ENCODE measurements around the gene KPNA1. TPM values are rescaled to one million over a fixed set of nuclear protein-coding genes. Genes with fewer than 3 reads are reported as not detected.

The KPNA1 gene
- polyA plus RNA-seq, 3 donors, result 18.0 to 41.2 (median 38.5) TPM

GRCh38 chr3:122475316-122475715 lies 39.4 kb downstream of the KPNA1 start:
- Mint-ChIP-seq H3K27ac (no peak overlapping the region), H3K27me3 (ENCODE audit: low read depth in 3 of 3) (no peaks in the 10 kb centered on the region), H3K4me1 (peaks cover 12% of the 10 kb centered on the region), H3K9me3 (peaks cover 0 to 2% (median 0%) of the 10 kb centered on the region in 7 donors), H3K4me3 (no peak overlapping the region), H3K36me3 (peaks cover 6 to 15% of the 10 kb centered on the region in 2 donors)
- Histone ChIP-seq H3K9ac (ENCODE audit: insufficient read depth, low read length, poor library complexity, severe bottlenecking) (no peak overlapping the region), H3K27me3 (ENCODE audit: control insufficient read depth in 2 of 2, insufficient read depth in 2 of 2, low read length in 2 of 2) (no peaks in the 10 kb centered on the region), H3K4me1 (ENCODE audit: control insufficient read depth in 1 of 2, insufficient read depth in 2 of 2, low read length in 2 of 2) (no peaks in the 10 kb centered on the region), H3K79me2 (ENCODE audit: insufficient read depth, low read length) (peaks cover 94% of the 10 kb centered on the region), H3K27ac (ENCODE audit: low read depth in 1 of 2, low read length in 2 of 2) (peak overlapping the region in 1 of 2 donors; percentile 43), H3K9me3 (replicated peaks in 1 of 2; ENCODE audit: control insufficient read depth in 1 of 2, insufficient read depth in 1 of 2, low read length in 2 of 2) (no peaks in the 10 kb centered on the region), H3K36me3 (replicated peaks in 1 of 2; ENCODE audit: control insufficient read depth in 1 of 2, insufficient read depth in 2 of 2, low read length in 2 of 2) (no peaks in the 10 kb centered on the region), H2AFZ (ENCODE audit: insufficient read depth, low read depth, low read length, poor library complexity, severe bottlenecking) (no peak overlapping the region), H3K4me2 (replicated peaks; ENCODE audit: extremely low read depth, low read length, poor library complexity, severe bottlenecking) (no peak overlapping the region), H4K20me1 (ENCODE audit: insufficient read depth, low read length) (peaks cover 95% of the 10 kb centered on the region), H3K4me3 (replicated peaks in 1 of 3; ENCODE audit: low read depth in 2 of 3, low read length in 3 of 3) (no peak overlapping the region)
- intact Hi-C loops (cut with micrococcal nuclease), result no loop called here
- TF ChIP-seq CTCF (IDR thresholded peaks at IDR 0.05), result no peak
- WGBS (ENCODE audit: insufficient coverage), result no CpG with 5 or more reads among the region's 2 CpGs
- no peak for DNase-seq

DNA sequence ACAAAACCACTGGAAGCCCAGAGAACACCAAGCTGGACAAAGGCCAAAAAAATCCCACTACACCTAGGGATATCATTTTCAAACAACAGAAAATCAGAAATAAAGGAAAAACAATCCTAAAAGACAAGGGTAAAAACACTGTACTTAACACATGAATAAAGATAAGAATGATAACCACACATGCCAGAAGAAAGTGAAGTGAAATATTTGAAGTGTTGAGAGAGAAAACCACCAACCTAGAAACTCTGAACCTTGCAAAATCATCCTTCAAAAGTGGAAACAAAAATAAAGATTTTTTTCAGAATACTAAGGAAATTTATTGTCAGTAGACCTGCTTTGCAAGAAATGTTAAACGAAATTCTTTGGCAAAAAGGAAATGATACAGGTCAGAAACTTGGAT lies 45.1 kb downstream of the KPNA1 start:
- H3K27me3 ChIP-seq (ENCODE audit: control insufficient read depth in 2 of 2, insufficient read depth in 2 of 2, low read length in 2 of 2), result no peaks in the 10 kb centered on the region
- intact Hi-C loops (cut with micrococcal nuclease), result loop anchor here in 1 of 2 donors (10.0 kb wide), 1 partner anchor 45 kb away; the partner anchor contains the start of gene KPNA1
- no peak overlapping the region for H2AFZ ChIP-seq (ENCODE audit: insufficient read depth, low read depth, low read length, poor library complexity, severe bottlenecking)
- Mint-ChIP-seq H3K36me3 (peaks cover 22 to 24% of the 10 kb centered on the region in 2 donors), H3K4me1 (peaks cover 9% of the 10 kb centered on the region), H3K4me3 (no peak overlapping the region), H3K9me3 (no peaks in the 10 kb centered on the region), H3K27me3 (ENCODE audit: low read depth in 3 of 3) (no peaks in the 10 kb centered on the region), H3K27ac (peak overlapping the region in 1 of 7 donors; percentile 72)
- no peaks in the 10 kb centered on the region for H3K4me1 ChIP-seq (ENCODE audit: control insufficient read depth in 1 of 2, insufficient read depth in 2 of 2, low read length in 2 of 2)
- H3K27ac ChIP-seq (ENCODE audit: low read depth in 1 of 2, low read length in 2 of 2), result no peak overlapping the region
- peaks cover 63% of the 10 kb centered on the region for H3K79me2 ChIP-seq (ENCODE audit: insufficient read depth, low read length)
- peaks cover 10 to 34% of the 10 kb centered on the region in 2 donors for H3K36me3 ChIP-seq (replicated peaks in 1 of 2; ENCODE audit: control insufficient read depth in 1 of 2, insufficient read depth in 2 of 2, low read length in 2 of 2)
- H3K9ac ChIP-seq (ENCODE audit: insufficient read depth, low read length, poor library complexity, severe bottlenecking), result no peak overlapping the region
- H3K4me3 ChIP-seq (replicated peaks in 1 of 3; ENCODE audit: low read depth in 2 of 3, low read length in 3 of 3), result no peak overlapping the region
- TF ChIP-seq CTCF (IDR thresholded peaks at IDR 0.05), result no peak
- WGBS (ENCODE audit: insufficient coverage), result no CpG with 5 or more reads among the region's 1 CpG
- no peak overlapping the region for H3K4me2 ChIP-seq (replicated peaks; ENCODE audit: extremely low read depth, low read length, poor library complexity, severe bottlenecking)
- DNase-seq, result no peak
- no peaks in the 10 kb centered on the region for H3K9me3 ChIP-seq (replicated peaks in 1 of 2; ENCODE audit: control insufficient read depth in 1 of 2, insufficient read depth in 1 of 2, low read length in 2 of 2)
- H4K20me1 ChIP-seq (ENCODE audit: insufficient read depth, low read length), result peaks cover 73% of the 10 kb centered on the region
